Prostate gland (tissue), 2 donors: ENCODE data around the gene RBM20.

Source experiments
- POLR2A ChIP-seq: fragments of 450-650 bp; IDR thresholded peaks from one replicate; pipeline ENCODE4 v1.6.1; 2016; ENCODE audit warnings: antibody characterized with exemption, mild to moderate bottlenecking
- POLR2AphosphoS5 ChIP-seq: sonication (generic); formaldehyde crosslinking; IDR thresholded peaks from one replicate; pipeline ENCODE4 v1.6.1; 2017; ENCODE audit warnings: antibody characterized with exemption
- TF ChIP-seq, protein P1 (sequence below), 4 experiments: fragments of 200-600 bp in 2 of 4; fragments of 450-650 bp in 2 of 4; sonication (generic) in 2 of 4; IDR thresholded peaks; 1 replicate in 3 of 4; 2 replicates in 1 of 4; pipeline ENCODE4 v1.5.1; 2016 to 2019; ENCODE audit warnings: antibody characterized with exemption in 4 of 4, mild to moderate bottlenecking in 2 of 4, moderate library complexity in 2 of 4

DNA sequence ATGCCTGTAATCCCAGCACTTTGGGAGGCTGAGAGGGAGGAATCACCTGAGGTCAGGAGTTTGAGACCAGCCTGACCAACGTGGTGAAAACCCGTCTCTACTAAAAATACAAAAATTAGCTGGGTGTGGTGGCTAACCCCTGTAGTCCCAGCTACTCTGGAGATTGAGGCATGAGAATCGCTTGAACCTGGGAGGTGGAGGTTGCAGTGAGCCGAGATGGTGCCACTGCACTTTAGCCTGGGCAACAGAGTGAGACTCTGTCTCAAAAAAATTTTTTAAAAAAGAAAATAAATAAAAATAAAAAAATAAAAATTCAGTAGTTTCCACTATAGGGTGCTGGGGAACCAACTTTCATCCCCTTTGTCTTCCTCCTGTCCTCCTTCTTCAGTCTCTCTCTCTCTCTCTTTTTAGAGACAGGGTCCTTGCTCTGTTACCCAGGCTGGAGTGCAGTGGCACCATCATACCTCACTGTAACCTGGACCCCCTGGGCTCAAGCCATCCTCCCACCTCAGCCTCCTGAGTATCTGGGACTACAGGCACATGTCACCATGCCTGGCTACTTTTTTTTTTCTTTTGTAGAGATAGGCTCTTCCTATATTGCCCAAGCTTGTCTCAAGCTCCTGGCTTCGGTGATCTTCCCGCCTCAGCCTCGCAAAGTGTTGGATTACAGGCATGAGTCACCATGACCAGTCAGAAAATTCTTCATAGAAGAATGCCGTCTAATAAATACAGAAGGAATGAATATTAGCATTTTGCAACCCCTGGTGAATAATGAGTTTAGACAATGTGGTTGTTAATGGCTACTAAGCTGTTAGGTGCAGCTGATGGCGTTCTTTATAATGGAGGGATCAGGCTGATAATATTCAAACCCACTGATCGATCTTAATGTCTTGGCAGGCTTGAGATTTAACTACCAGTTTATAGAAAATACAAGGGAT lies 20.6 kb downstream of the RBM20 start:
- TF ChIP-seq, protein P1, sequence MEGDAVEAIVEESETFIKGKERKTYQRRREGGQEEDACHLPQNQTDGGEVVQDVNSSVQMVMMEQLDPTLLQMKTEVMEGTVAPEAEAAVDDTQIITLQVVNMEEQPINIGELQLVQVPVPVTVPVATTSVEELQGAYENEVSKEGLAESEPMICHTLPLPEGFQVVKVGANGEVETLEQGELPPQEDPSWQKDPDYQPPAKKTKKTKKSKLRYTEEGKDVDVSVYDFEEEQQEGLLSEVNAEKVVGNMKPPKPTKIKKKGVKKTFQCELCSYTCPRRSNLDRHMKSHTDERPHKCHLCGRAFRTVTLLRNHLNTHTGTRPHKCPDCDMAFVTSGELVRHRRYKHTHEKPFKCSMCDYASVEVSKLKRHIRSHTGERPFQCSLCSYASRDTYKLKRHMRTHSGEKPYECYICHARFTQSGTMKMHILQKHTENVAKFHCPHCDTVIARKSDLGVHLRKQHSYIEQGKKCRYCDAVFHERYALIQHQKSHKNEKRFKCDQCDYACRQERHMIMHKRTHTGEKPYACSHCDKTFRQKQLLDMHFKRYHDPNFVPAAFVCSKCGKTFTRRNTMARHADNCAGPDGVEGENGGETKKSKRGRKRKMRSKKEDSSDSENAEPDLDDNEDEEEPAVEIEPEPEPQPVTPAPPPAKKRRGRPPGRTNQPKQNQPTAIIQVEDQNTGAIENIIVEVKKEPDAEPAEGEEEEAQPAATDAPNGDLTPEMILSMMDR (IDR thresholded peaks at IDR 0.05) = no peak
- TF ChIP-seq POLR2AphosphoS5 (no peak), POLR2A (no peak)
